HG02678 (cell line): ENCODE results near the gene VMP1.
A peak's percentile ranks its signal among the peaks of the same experiment; 100 is the strongest.
"Not testable (repeated sequence)": the region's sequence is repeated elsewhere in the genome, so short reads cannot be mapped to it uniquely, and the experiment has no call there.

ENCODE experiments used
- ATAC-seq: cut with Tn5 transposase; IDR thresholded peaks from one replicate; pipeline ENCODE4 v1.9.1; 2021; ENCODE audit warnings: mild to moderate bottlenecking, moderate library complexity; ENCODE audit not compliant: unreplicated experiment

Gene VMP1

GRCh38 chr17:59838052-59838916 is 130.8 kb downstream of the VMP1 start:
- ATAC-seq, result no peak

DNA sequence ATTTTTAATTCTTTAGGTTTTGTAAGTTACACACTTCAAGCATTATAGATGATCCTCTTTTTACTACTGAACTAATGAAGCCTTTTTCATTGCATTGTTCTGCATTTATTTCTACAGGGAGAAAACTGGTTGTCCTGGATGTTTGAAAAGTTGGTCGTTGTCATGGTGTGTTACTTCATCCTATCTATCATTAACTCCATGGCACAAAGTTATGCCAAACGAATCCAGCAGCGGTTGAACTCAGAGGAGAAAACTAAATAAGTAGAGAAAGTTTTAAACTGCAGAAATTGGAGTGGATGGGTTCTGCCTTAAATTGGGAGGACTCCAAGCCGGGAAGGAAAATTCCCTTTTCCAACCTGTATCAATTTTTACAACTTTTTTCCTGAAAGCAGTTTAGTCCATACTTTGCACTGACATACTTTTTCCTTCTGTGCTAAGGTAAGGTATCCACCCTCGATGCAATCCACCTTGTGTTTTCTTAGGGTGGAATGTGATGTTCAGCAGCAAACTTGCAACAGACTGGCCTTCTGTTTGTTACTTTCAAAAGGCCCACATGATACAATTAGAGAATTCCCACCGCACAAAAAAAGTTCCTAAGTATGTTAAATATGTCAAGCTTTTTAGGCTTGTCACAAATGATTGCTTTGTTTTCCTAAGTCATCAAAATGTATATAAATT is 132.3 kb downstream of the VMP1 start:
- no peak for ATAC-seq

DNA sequence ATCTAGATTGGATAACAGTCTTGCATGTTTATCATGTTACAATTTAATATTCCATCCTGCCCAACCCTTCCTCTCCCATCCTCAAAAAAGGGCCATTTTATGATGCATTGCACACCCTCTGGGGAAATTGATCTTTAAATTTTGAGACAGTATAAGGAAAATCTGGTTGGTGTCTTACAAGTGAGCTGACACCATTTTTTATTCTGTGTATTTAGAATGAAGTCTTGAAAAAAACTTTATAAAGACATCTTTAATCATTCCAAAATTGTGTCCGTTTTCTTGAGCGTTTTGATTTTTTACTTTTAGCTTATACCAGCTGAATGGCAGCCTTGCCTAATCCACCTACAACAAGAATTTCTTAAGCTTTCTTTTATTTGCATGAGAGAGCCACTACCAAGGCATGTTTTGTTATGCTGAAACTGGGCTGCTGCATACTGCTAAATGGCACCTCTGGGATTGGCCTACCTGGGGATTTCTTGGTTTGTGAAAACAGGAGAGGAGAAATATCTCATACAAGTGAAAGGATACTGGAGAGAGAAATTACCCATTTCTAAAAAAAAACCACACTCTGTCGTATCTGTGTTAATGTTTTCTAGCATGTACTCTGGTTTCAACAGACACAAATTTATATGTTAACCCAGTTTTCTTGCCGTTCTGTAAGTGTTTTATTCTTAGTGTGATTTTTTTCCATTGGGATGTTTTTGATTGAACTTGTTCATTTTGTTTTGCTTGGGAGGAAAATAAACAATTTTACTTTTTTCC is 133.1 kb downstream of the VMP1 start:
- ATAC-seq, result no peak

DNA sequence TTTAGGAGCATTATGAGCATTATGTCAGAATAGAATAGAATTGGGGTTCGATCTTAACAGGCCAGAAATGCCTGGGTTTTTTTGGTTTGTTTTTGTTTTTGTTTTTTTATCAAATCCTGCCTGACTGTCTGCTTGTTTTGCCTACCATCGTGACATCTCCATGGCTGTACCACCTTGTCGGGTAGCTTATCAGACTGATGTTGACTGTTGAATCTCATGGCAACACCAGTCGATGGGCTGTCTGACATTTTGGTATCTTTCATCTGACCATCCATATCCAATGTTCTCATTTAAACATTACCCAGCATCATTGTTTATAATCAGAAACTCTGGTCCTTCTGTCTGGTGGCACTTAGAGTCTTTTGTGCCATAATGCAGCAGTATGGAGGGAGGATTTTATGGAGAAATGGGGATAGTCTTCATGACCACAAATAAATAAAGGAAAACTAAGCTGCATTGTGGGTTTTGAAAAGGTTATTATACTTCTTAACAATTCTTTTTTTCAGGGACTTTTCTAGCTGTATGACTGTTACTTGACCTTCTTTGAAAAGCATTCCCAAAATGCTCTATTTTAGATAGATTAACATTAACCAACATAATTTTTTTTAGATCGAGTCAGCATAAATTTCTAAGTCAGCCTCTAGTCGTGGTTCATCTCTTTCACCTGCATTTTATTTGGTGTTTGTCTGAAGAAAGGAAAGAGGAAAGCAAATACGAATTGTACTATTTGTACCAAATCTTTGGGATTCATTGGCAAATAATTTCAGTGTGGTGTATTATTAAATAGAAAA is 133.8 kb downstream of the VMP1 start:
- ATAC-seq, result not testable (repeated sequence)

DNA sequence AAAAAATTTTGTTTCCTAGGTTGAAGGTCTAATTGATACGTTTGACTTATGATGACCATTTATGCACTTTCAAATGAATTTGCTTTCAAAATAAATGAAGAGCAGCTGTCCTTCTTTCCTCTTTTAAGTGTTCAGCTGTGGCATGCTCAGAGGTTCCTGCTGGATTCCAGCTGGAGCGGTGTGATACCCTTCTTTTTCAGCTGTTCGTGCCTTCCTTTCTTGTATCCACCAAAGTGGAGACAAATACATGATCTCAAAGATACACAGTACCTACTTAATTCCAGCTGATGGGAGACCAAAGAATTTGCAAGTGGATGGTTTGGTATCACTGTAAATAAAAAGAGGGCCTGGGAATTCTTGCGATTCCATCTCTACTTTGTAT is 134.4 kb downstream of the VMP1 start:
- ATAC-seq, result not testable (repeated sequence)

GRCh38 chr17:59842901-59843652 is 135.6 kb downstream of the VMP1 start:
- ATAC-seq, result peak; percentile 34

DNA sequence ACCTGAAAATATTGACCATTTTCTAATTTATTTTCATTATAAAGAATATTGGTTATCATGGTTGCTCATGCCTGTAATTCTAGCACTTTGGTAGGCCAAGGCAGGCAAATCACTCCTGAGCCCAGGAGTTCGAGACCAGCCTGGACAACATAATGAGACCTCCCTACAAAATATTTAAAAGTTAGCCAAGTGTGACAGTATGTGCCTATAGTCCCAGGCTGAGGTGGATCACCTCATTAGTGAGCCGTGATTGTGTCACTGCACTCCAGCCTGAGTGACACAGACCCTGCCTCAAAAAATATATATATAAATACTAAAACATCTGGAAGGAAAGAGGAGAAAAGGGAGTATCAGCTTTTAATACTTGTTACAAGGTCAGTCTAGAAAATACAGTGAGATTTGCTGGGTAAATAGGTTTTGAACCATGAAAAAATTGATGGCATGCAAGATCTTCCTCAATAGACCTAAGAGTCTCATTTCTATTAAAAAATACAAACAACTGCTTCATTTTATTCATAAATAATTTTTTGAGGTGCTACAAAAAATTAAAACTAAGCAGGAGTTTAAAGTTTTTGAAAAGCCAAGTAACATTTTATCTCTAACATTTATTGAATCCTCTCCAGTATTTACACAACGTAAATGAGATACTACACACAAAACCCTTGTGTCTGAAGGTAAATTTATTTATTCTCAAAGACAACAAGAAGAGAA is 137.6 kb downstream of the VMP1 start:
- ATAC-seq, result no peak

GRCh38 chr17:59845595-59846393 is 138.3 kb downstream of the VMP1 start:
- ATAC-seq, result peak; percentile 17

DNA sequence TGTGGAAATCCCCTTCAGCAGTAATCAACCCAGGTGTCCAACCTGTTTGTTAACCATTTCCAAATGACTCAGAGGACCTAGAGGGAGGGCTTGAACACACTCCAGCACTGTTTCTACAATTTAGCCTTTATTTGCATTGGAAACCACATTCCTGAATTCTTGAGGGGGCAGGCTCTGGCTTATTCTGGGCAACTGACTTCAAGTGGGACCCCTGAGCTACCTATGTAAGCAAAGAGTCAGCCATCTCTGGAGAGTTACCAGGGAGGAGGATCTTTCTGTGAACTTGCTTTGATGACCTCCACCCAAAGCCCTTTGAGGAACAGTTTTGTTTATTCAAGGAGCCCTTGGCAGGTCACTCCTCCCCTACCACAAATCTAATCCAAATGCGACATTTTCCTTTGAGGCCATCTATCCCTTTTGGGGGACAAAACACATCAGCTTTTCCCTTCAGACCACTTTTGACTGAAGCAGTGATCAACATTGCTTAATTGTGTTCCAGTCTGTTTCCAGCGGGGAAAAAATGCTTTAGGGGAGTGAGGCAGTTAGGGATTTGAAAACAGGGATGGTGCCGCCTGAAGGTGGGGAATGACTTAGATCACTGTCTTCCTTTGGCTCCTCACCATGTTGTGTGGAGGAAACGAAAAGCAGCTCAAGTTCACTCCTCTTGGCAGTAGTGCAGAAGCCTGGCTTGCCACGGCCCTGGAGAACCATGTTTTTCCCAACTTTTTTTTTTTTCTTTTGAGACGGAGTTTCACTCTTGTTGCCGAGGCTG is 139.1 kb downstream of the VMP1 start:
- ATAC-seq, result no peak

DNA sequence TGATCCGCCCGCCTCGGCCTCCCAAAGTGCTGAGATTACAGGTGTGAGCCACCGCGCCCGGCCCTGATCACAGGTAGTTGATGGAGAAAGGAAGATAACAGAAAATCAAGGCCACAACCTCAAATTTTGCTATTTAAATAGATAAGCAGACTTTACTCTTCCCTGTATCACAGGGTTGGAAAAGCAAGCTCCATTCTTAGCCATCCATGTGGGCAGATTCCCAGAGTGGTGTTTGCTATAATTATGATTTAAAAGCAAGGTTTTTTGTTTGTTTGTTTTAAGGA is 140.9 kb downstream of the VMP1 start:
- ATAC-seq, result no peak

DNA sequence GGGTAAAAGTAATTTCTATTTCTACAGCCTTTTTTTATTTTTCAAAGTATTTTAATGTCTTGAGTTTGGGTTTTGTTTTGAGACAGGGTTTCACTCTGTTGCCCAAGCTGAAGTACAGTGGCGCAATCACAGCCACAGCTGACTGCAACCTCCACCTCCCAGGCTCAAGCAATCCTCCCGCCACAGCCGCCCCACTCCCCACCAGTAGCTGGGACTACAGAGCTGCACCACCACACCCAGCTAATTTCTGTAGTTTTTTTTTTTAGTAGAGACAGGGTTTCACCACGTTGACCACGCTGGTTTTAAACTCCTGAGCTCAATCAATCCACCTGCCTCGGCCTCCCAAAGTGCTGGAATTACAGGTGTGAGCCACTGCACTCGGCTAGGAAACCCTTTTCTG is 141.3 kb downstream of the VMP1 start:
- peak; percentile 52 for ATAC-seq

DNA sequence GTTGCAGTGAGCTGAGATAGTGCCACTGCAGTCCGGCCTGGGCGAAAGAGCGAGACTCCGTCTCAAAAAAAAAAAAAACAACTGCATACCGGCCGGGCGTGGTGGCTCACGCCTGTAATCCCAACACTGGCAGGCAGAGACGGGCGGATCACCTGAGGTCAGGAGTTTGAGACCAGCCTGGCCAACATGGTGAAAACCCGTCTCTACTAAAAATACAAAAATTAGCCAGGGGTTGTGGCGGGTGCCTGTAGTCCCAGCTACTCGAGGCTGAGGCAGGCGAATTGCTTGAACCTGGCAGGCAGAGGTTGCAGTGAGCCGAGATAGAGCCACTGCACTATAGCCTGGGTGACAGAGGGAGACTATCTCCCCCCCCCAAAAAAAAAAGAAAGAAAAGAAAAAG is 142.9 kb downstream of the VMP1 start:
- ATAC-seq, result not testable (repeated sequence)

- no peak for ATAC-seq
Measured at GRCh38 chr17:59851439-59852375, 144.3 kb downstream of the VMP1 start.

DNA sequence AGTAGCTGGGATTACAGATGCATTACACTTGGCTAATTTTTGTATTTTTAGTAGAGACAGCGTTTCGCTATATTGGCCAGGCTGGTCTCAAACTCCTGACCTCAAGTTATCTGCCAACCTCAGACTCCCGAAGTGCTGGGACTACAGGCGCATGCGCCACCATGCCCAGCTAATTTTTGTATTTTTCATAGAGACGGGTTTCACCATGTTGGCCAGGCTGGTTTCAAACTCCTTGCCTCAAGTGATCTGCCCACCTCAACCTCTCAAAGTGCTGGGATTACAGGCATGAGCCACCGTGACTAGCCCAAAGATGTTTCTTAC is 145.4 kb downstream of the VMP1 start:
- ATAC-seq, result not testable (repeated sequence)

DNA sequence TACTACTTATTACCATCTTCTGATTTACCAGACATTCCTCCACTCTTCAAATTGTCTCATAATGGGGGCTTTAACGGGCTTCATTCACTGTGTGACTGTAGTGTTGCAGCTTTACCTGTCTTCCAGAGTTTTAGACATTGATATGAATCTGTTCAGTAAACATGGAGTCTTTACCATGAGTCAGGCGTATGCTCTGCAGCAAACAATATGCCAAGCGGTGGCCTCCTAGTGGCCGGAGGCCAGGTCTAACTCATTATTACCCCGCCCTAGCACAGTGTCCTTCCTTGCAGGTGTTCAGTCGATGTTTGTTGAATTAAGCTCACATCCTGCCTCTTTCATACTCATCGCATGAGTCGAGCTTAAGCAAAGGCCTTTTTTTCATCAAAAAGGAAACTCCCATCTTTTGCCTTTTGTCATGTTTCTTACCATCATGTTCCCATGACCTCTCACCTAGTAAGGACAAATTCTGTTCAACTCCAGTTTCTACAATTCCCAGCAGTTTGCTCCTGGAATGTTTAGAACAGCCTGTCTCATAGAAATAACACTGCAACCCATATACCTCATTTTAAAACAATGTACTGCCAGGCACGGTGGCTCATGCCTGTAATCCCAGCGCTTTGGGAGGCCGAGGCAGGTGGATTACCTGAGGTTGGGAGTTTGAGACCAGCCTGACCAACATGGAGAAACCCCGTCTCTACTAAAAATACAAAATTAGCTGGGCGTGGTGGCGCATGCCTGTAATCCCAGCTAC is 145.9 kb downstream of the VMP1 start:
- ATAC-seq, result peak; percentile 61

GRCh38 chr17:59853919-59854729 is 146.7 kb downstream of the VMP1 start:
- ATAC-seq, result not testable (repeated sequence)
